Fibroblast of villous mesenchyme (primary cell): Measurements from ENCODE around the gene IFT43. TPM values are rescaled to one million over a fixed set of nuclear protein-coding genes. Genes with fewer than 3 reads are reported as not detected.

Experiments
- DNase-seq: peaks from one replicate; pipeline ENCODE4 v3.0.0-alpha.2; 2010; ENCODE audit warnings: low read depth
- H3K4me3 ChIP-seq: 2 replicates; pipeline ENCODE4 v1.5.1; 2011; ENCODE audit warnings: low read depth, mild to moderate bottlenecking, low read length
- CTCF ChIP-seq: IDR thresholded peaks from 2 replicates; pipeline ENCODE4 v1.5.1; 2012; ENCODE audit warnings: low read depth, mild to moderate bottlenecking, low read length; ENCODE audit not compliant: insufficient read depth
- total RNA-seq: library from RNA; depleted of rRNA; stranded (reverse); fragments of >200 nt; gene quantifications from 2 replicates; pipeline ENCODE4 v1.2.3, GENCODE V29; 2012

The IFT43 gene
- total RNA-seq, 1 donor = 51.0 TPM

- DNase-seq = no peak
- no peak overlapping the region for H3K4me3 ChIP-seq
- no peak for TF ChIP-seq CTCF
Measured at GRCh38 chr14:76109087-76109880, 123.7 kb downstream of the IFT43 start.

- DNase-seq = no peak
- H3K4me3 ChIP-seq = no peak overlapping the region
- TF ChIP-seq CTCF = no peak
Measured at GRCh38 chr14:76112889-76113624, 127.5 kb downstream of the IFT43 start.

- no peak for DNase-seq
- no peak for TF ChIP-seq CTCF
- H3K4me3 ChIP-seq = no peak overlapping the region
Measured at GRCh38 chr14:76113691-76114090, 128.1 kb downstream of the IFT43 start.

GRCh38 chr14:76115010-76115422, 129.5 kb downstream of the IFT43 start:
- no peak overlapping the region for H3K4me3 ChIP-seq
- DNase-seq = no peak
- no peak for TF ChIP-seq CTCF

- TF ChIP-seq CTCF = no peak
- DNase-seq = no peak
- H3K4me3 ChIP-seq = no peak overlapping the region
Measured at GRCh38 chr14:76117789-76118484, 132.4 kb downstream of the IFT43 start.

GRCh38 chr14:76118594-76118993, 133.0 kb downstream of the IFT43 start:
- no peak for TF ChIP-seq CTCF
- H3K4me3 ChIP-seq = no peak overlapping the region
- DNase-seq = no peak
